ENCODE results near the gene NTMT2.
"Not testable (repeated sequence)": the region's sequence is repeated elsewhere in the genome, so short reads cannot be mapped to it uniquely, and the experiment has no call there.

NTMT2 gene

GRCh38 chr1:170145770-170146676 lies at the start of gene NTMT2:
TSS of gene NTMT2 (plus strand) at chr1:170145959. CDS start at chr1:170146108, 149 bp downstream.
- Histone ChIP-seq H3K27me3 (ENCODE audit: control insufficient read depth in 1 of 2, insufficient read depth in 2 of 2, low read length in 2 of 2) (no peaks in the 10 kb centered on the region), H3K27ac (ENCODE audit: low read length) (no peak within 1 kb of the TSS), H3K4me3 (ENCODE audit: low read length in 2 of 2) (no peak within 1 kb of the TSS), H3K9me3 (ENCODE audit: control insufficient read depth in 2 of 2, low read length in 2 of 2) (peaks cover 0 to 2% of the 10 kb centered on the region in 2 donors), H3K9ac (ENCODE audit: low read length in 2 of 2) (no peak within 1 kb of the TSS), H3K36me3 (ENCODE audit: control insufficient read depth in 2 of 2, insufficient read depth in 2 of 2, low read length in 2 of 2) (no peaks in the 10 kb centered on the region), H3K4me1 (ENCODE audit: control insufficient read depth, insufficient read depth, low read length) (no peaks in the 10 kb centered on the region)

- H3K9me3 ChIP-seq (ENCODE audit: control insufficient read depth in 2 of 2, low read length in 2 of 2) = peaks cover 0 to 2% of the 10 kb centered on the region in 2 donors
- no peaks in the 10 kb centered on the region for H3K27me3 ChIP-seq (ENCODE audit: control insufficient read depth in 1 of 2, insufficient read depth in 2 of 2, low read length in 2 of 2)
- no peaks in the 10 kb centered on the region for H3K36me3 ChIP-seq (ENCODE audit: control insufficient read depth in 2 of 2, insufficient read depth in 2 of 2, low read length in 2 of 2)
- no peak overlapping the region for H3K4me3 ChIP-seq (ENCODE audit: low read length in 2 of 2)
- no peaks in the 10 kb centered on the region for H3K4me1 ChIP-seq (ENCODE audit: control insufficient read depth, insufficient read depth, low read length)
- H3K27ac ChIP-seq (ENCODE audit: low read length) = no peak overlapping the region
- no peak overlapping the region for H3K9ac ChIP-seq (ENCODE audit: low read length in 2 of 2)
Measured at GRCh38 chr1:170095976-170096748, 49.6 kb upstream of the NTMT2 start.

GRCh38 chr1:170096806-170097340 lies 48.9 kb upstream of the NTMT2 start:
- Histone ChIP-seq H3K4me1 (ENCODE audit: control insufficient read depth, insufficient read depth, low read length) (no peaks in the 10 kb centered on the region), H3K9ac (ENCODE audit: low read length in 2 of 2) (no peak overlapping the region), H3K4me3 (ENCODE audit: low read length in 2 of 2) (no peak overlapping the region), H3K27me3 (ENCODE audit: control insufficient read depth in 1 of 2, insufficient read depth in 2 of 2, low read length in 2 of 2) (no peaks in the 10 kb centered on the region), H3K9me3 (ENCODE audit: control insufficient read depth in 2 of 2, low read length in 2 of 2) (peaks cover 0 to 2% of the 10 kb centered on the region in 2 donors), H3K27ac (ENCODE audit: low read length) (no peak overlapping the region), H3K36me3 (ENCODE audit: control insufficient read depth in 2 of 2, insufficient read depth in 2 of 2, low read length in 2 of 2) (no peaks in the 10 kb centered on the region)

- Histone ChIP-seq H3K4me1 (ENCODE audit: control insufficient read depth, insufficient read depth, low read length) (no peaks in the 10 kb centered on the region), H3K27ac (ENCODE audit: low read length) (no peak overlapping the region), H3K4me3 (ENCODE audit: low read length in 2 of 2) (no peak overlapping the region), H3K9ac (ENCODE audit: low read length in 2 of 2) (no peak overlapping the region), H3K27me3 (ENCODE audit: control insufficient read depth in 1 of 2, insufficient read depth in 2 of 2, low read length in 2 of 2) (no peaks in the 10 kb centered on the region), H3K36me3 (ENCODE audit: control insufficient read depth in 2 of 2, insufficient read depth in 2 of 2, low read length in 2 of 2) (no peaks in the 10 kb centered on the region), H3K9me3 (ENCODE audit: control insufficient read depth in 2 of 2, low read length in 2 of 2) (peaks cover 0 to 2% of the 10 kb centered on the region in 2 donors)
Measured at GRCh38 chr1:170097449-170097948, 48.3 kb upstream of the NTMT2 start.

- not testable (repeated sequence) for H3K9ac ChIP-seq (ENCODE audit: low read length in 2 of 2); H3K4me3 ChIP-seq (ENCODE audit: low read length in 2 of 2); H3K27ac ChIP-seq (ENCODE audit: low read length); H3K27me3 ChIP-seq (ENCODE audit: control insufficient read depth in 1 of 2, insufficient read depth in 2 of 2, low read length in 2 of 2); H3K4me1 ChIP-seq (ENCODE audit: control insufficient read depth, insufficient read depth, low read length); H3K36me3 ChIP-seq (ENCODE audit: control insufficient read depth in 2 of 2, insufficient read depth in 2 of 2, low read length in 2 of 2); H3K9me3 ChIP-seq (ENCODE audit: control insufficient read depth in 2 of 2, low read length in 2 of 2)
Measured at GRCh38 chr1:170113140-170113539, 32.6 kb upstream of the NTMT2 start.

DNA sequence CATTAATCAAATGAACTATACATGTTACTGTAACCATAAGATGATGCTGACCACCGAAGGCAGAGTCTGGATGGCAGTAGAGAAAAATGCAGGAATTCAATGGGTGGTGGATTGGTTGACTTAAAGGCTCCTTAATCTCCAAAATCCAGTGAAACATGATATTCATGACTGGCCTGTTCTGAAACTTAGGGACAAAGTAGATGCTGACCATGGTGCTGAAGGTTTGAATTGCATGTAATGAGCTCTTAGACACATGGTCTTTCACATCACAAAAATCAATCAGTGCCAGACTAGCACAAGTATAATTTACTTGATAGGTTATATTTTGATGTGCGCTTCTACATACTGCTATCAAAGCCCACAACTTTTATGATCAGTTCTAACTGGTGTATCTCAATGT lies 30.9 kb upstream of the NTMT2 start:
- Histone ChIP-seq H3K27me3 (ENCODE audit: control insufficient read depth in 1 of 2, insufficient read depth in 2 of 2, low read length in 2 of 2) (peaks cover 0 to 2% of the 10 kb centered on the region in 2 donors), H3K4me1 (ENCODE audit: control insufficient read depth, insufficient read depth, low read length) (no peaks in the 10 kb centered on the region), H3K4me3 (ENCODE audit: low read length in 2 of 2) (no peak overlapping the region), H3K36me3 (ENCODE audit: control insufficient read depth in 2 of 2, insufficient read depth in 2 of 2, low read length in 2 of 2) (no peaks in the 10 kb centered on the region), H3K27ac (ENCODE audit: low read length) (no peak overlapping the region), H3K9me3 (ENCODE audit: control insufficient read depth in 2 of 2, low read length in 2 of 2) (no peaks in the 10 kb centered on the region), H3K9ac (ENCODE audit: low read length in 2 of 2) (no peak overlapping the region)

GRCh38 chr1:170122366-170122765 lies 23.4 kb upstream of the NTMT2 start:
- Histone ChIP-seq H3K36me3 (ENCODE audit: control insufficient read depth in 2 of 2, insufficient read depth in 2 of 2, low read length in 2 of 2) (no peaks in the 10 kb centered on the region), H3K27me3 (ENCODE audit: control insufficient read depth in 1 of 2, insufficient read depth in 2 of 2, low read length in 2 of 2) (no peaks in the 10 kb centered on the region), H3K4me3 (ENCODE audit: low read length in 2 of 2) (no peak overlapping the region), H3K27ac (ENCODE audit: low read length) (no peak overlapping the region), H3K9ac (ENCODE audit: low read length in 2 of 2) (no peak overlapping the region), H3K9me3 (ENCODE audit: control insufficient read depth in 2 of 2, low read length in 2 of 2) (no peaks in the 10 kb centered on the region), H3K4me1 (ENCODE audit: control insufficient read depth, insufficient read depth, low read length) (no peaks in the 10 kb centered on the region)

DNA sequence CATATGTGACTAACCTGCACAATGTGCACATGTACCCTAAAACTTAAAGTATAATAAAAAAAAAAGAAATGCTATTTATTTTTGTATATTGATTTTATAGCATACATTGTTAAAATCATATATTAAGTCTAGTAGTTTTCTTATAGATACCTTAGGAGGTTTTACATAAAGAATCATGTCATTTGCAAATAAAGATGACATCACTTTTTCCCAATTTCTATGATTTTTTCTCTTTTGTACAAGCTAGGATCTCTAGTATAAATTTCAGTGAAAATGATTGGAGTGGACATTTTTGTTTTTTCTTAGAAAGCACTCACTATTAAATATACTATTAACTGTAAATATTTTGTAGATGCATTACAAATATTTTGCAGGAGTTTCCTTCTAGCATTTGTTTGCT lies 20.5 kb upstream of the NTMT2 start:
- Histone ChIP-seq H3K9ac (ENCODE audit: low read length in 2 of 2) (no peak overlapping the region), H3K36me3 (ENCODE audit: control insufficient read depth in 2 of 2, insufficient read depth in 2 of 2, low read length in 2 of 2) (no peaks in the 10 kb centered on the region), H3K4me3 (ENCODE audit: low read length in 2 of 2) (no peak overlapping the region), H3K27me3 (ENCODE audit: control insufficient read depth in 1 of 2, insufficient read depth in 2 of 2, low read length in 2 of 2) (no peaks in the 10 kb centered on the region), H3K9me3 (ENCODE audit: control insufficient read depth in 2 of 2, low read length in 2 of 2) (no peaks in the 10 kb centered on the region), H3K4me1 (ENCODE audit: control insufficient read depth, insufficient read depth, low read length) (no peaks in the 10 kb centered on the region), H3K27ac (ENCODE audit: low read length) (no peak overlapping the region)

GRCh38 chr1:170126696-170127095 lies 19.1 kb upstream of the NTMT2 start:
- no peak overlapping the region for H3K27ac ChIP-seq (ENCODE audit: low read length)
- H3K9ac ChIP-seq (ENCODE audit: low read length in 2 of 2) = no peak overlapping the region
- no peaks in the 10 kb centered on the region for H3K27me3 ChIP-seq (ENCODE audit: control insufficient read depth in 1 of 2, insufficient read depth in 2 of 2, low read length in 2 of 2)
- H3K4me3 ChIP-seq (ENCODE audit: low read length in 2 of 2) = no peak overlapping the region
- no peaks in the 10 kb centered on the region for H3K9me3 ChIP-seq (ENCODE audit: control insufficient read depth in 2 of 2, low read length in 2 of 2)
- H3K4me1 ChIP-seq (ENCODE audit: control insufficient read depth, insufficient read depth, low read length) = no peaks in the 10 kb centered on the region
- no peaks in the 10 kb centered on the region for H3K36me3 ChIP-seq (ENCODE audit: control insufficient read depth in 2 of 2, insufficient read depth in 2 of 2, low read length in 2 of 2)

DNA sequence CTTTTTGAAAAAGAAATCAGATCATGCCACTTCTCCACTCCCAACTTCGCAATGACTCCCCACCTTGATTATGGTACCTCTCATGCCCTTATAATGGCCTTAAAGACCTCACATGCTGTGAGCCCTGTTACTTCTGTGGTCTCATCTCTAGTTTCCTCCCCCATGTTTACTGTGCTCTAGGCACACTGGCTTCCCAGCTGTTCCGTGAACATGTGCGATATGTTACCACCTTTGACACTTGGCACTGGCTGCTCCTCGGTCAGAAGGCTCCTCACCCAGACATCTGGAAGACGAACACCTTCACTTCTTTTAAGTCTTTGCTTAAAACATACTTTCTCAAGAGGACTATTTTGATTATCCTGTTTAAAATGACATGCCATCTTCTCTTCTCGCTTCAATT lies 14.3 kb upstream of the NTMT2 start:
- Histone ChIP-seq H3K4me1 (ENCODE audit: control insufficient read depth, insufficient read depth, low read length) (no peaks in the 10 kb centered on the region), H3K27me3 (ENCODE audit: control insufficient read depth in 1 of 2, insufficient read depth in 2 of 2, low read length in 2 of 2) (no peaks in the 10 kb centered on the region), H3K27ac (ENCODE audit: low read length) (no peak overlapping the region), H3K9ac (ENCODE audit: low read length in 2 of 2) (no peak overlapping the region), H3K36me3 (ENCODE audit: control insufficient read depth in 2 of 2, insufficient read depth in 2 of 2, low read length in 2 of 2) (no peaks in the 10 kb centered on the region), H3K4me3 (ENCODE audit: low read length in 2 of 2) (no peak overlapping the region), H3K9me3 (ENCODE audit: control insufficient read depth in 2 of 2, low read length in 2 of 2) (no peaks in the 10 kb centered on the region)

All from stomach smooth muscle (tissue), 2 donors.